Measurements from ENCODE around the gene PCBP3. TPM values are rescaled to one million over a fixed set of nuclear protein-coding genes. Genes with fewer than 3 reads are reported as not detected.
A peak's percentile ranks its signal among the peaks of the same experiment; 100 is the strongest.
"Not testable (repeated sequence)": the region's sequence is repeated elsewhere in the genome, so short reads cannot be mapped to it uniquely, and the experiment has no call there.

The PCBP3 gene
- total RNA-seq, 1 donor from 2014 or later: 4.6 TPM

DNA sequence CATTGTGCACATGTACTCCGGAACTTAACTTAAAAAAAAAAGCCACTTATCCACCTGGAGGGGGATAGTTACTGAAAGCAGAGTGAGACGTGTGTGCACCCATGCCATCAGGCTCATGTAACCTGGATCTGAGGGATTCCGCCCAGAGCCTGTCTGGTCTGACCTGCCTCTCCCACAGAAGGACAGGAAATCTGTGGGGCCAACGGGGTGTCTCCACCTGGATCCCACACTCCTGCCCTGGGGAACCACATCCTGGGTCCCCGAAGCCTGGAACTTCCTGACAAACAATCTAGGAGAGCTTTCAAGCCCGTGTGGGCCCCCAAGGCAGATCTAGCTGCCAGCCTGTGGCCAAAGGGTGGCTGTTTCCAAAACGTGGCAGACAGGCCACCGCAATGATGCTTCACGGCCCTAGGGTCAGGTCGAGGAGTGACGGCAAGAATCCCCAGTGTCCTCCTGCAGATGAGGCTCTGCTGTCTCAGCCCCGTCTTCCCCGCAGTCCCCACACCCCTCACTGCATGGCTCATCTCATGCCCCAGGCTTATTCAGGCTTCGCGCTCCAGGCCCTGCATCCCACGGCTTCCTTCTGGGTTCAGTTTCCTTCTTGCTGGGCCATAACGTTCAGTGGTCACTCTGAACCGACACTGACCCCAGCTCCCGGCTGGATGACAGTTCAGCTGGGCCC is 21.0 kb upstream of the PCBP3 start:
- Histone ChIP-seq H3F3A (ENCODE audit: low read depth) (peaks cover 4% of the 10 kb centered on the region), H3K27me3 (no peaks in the 10 kb centered on the region), H3K4me2 (no peak overlapping the region), H3K79me2 (ENCODE audit: low read depth) (no peaks in the 10 kb centered on the region), H3K36me3 (no peaks in the 10 kb centered on the region), H3K27ac (no peak overlapping the region), H3K4me1 (peaks cover 7% of the 10 kb centered on the region), H3K9ac (no peak overlapping the region), H4K20me1 (ENCODE audit: low read depth) (no peaks in the 10 kb centered on the region), H3K4me3 (no peak overlapping the region), H2AFZ (replicated peaks) (no peak overlapping the region), H3K9me3 (ENCODE audit: low read depth) (no peaks in the 10 kb centered on the region)
- Mint-ChIP-seq H3K4me3 (no peak overlapping the region), H3K9me3 (no peaks in the 10 kb centered on the region), H3K27me3 (ENCODE audit: insufficient read depth, low read depth) (peaks cover 17% of the 10 kb centered on the region), H3K36me3 (no peaks in the 10 kb centered on the region), H3K4me1 (peaks cover 14% of the 10 kb centered on the region), H3K27ac (no peak overlapping the region)
- DNase-seq (ENCODE audit: low spot score): no peak
- TF ChIP-seq, protein P1, sequence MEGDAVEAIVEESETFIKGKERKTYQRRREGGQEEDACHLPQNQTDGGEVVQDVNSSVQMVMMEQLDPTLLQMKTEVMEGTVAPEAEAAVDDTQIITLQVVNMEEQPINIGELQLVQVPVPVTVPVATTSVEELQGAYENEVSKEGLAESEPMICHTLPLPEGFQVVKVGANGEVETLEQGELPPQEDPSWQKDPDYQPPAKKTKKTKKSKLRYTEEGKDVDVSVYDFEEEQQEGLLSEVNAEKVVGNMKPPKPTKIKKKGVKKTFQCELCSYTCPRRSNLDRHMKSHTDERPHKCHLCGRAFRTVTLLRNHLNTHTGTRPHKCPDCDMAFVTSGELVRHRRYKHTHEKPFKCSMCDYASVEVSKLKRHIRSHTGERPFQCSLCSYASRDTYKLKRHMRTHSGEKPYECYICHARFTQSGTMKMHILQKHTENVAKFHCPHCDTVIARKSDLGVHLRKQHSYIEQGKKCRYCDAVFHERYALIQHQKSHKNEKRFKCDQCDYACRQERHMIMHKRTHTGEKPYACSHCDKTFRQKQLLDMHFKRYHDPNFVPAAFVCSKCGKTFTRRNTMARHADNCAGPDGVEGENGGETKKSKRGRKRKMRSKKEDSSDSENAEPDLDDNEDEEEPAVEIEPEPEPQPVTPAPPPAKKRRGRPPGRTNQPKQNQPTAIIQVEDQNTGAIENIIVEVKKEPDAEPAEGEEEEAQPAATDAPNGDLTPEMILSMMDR (IDR thresholded peaks at IDR 0.05): no peak
- no peak for TF ChIP-seq EZH2 (IDR thresholded peaks at IDR 0.05)
- TF ChIP-seq EZH2phosphoT487 (IDR thresholded peaks at IDR 0.05): no peak

DNA sequence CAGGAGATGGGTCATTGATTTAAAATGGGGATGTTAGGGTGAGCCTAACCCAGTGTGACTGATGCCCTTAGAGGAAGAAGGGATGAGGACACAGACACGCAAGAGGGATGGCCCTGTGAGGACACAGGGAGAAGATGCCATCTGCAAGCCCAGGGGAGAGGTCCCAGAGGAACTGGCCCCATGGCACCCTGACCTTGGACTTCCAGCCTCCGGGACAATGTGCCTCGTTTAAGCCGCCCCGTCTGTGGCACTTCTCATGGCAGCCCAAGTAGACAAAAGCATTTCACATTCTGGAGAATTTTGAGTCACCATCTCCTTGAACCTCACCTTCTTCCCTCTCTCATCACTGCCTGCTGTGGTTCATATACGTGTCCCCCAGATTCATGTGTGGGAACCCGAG is 20.1 kb upstream of the PCBP3 start:
- no peak overlapping the region for H3K4me2 ChIP-seq
- H3K4me1 Mint-ChIP-seq: peaks cover 6% of the 10 kb centered on the region
- no peaks in the 10 kb centered on the region for H3K36me3 ChIP-seq
- TF ChIP-seq, protein P1 (IDR thresholded peaks at IDR 0.05): no peak
- TF ChIP-seq EZH2 (IDR thresholded peaks at IDR 0.05) (no peak), EZH2phosphoT487 (IDR thresholded peaks at IDR 0.05) (no peak)
- H3K9me3 Mint-ChIP-seq: no peaks in the 10 kb centered on the region
- no peaks in the 10 kb centered on the region for H3K9me3 ChIP-seq (ENCODE audit: low read depth)
- peaks cover 4% of the 10 kb centered on the region for H3F3A ChIP-seq (ENCODE audit: low read depth)
- no peak overlapping the region for H2AFZ ChIP-seq (replicated peaks)
- H3K4me3 ChIP-seq: no peak overlapping the region
- no peak overlapping the region for H3K27ac Mint-ChIP-seq
- H3K36me3 Mint-ChIP-seq: no peaks in the 10 kb centered on the region
- H3K4me3 Mint-ChIP-seq: peak overlapping the region; percentile 23
- no peak for DNase-seq (ENCODE audit: low spot score)
- peaks cover 17% of the 10 kb centered on the region for H3K27me3 Mint-ChIP-seq (ENCODE audit: insufficient read depth, low read depth)
- no peaks in the 10 kb centered on the region for H3K27me3 ChIP-seq
- no peaks in the 10 kb centered on the region for H3K79me2 ChIP-seq (ENCODE audit: low read depth)
- H4K20me1 ChIP-seq (ENCODE audit: low read depth): no peaks in the 10 kb centered on the region
- peaks cover 5% of the 10 kb centered on the region for H3K4me1 ChIP-seq
- no peak overlapping the region for H3K27ac ChIP-seq
- H3K9ac ChIP-seq: no peak overlapping the region

DNA sequence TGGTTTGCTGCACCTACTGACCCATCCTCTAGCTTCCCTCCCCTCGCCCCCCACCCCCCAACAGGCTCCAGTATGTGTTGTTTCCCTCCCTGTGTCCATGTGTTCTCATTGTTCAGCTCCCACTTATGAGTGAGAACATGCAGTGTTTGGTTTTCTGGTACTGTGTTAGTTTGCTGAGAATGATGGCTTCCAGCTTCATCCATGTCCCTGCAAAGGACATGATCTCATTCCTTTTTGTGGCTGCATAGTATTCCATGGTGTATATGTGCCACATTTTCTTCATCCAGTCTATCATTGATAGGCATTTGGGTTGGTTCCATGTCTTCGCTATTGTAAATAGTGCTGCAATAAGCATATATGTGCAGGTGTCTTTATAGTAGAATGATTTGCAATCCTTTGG is 17.4 kb upstream of the PCBP3 start:
- H3K4me3 ChIP-seq; H3K27ac Mint-ChIP-seq; H3K36me3 Mint-ChIP-seq; H3F3A ChIP-seq (ENCODE audit: low read depth); DNase-seq (ENCODE audit: low spot score); H3K4me1 ChIP-seq; H2AFZ ChIP-seq (replicated peaks); H3K27ac ChIP-seq; H3K27me3 ChIP-seq; H3K4me2 ChIP-seq; H3K79me2 ChIP-seq (ENCODE audit: low read depth); H3K36me3 ChIP-seq; H3K9ac ChIP-seq; H3K4me3 Mint-ChIP-seq; H3K9me3 ChIP-seq (ENCODE audit: low read depth); H3K9me3 Mint-ChIP-seq; H4K20me1 ChIP-seq (ENCODE audit: low read depth); H3K4me1 Mint-ChIP-seq: not testable (repeated sequence)
- peaks cover 13% of the 10 kb centered on the region for H3K27me3 Mint-ChIP-seq (ENCODE audit: insufficient read depth, low read depth)
